Activated B cell treated with CpG ODN at 0.5 μM for 24 hours (primary cell): Measurements from ENCODE around the gene LMAN2L. TPM values are rescaled to one million over a fixed set of nuclear protein-coding genes. Genes with fewer than 3 reads are reported as not detected.
A peak's percentile ranks its signal among the peaks of the same experiment; 100 is the strongest.

Experiments used
- ATAC-seq: fragments of 200-7000 bp; cut with Tn5 transposase; one replicate; pipeline ENCODE4 v1.10.0; 2021; ENCODE audit warnings: low read depth, mild to moderate bottlenecking, moderate library complexity
- CTCF ChIA-PET: fragments of 350-600 bp; sonication (Branson Sonifier 250); formaldehyde crosslinking; loops from one replicate; lab custom pipeline; 2021; ENCODE audit warnings: antibody characterized with exemption; lab: Charles Lee
- POLR2A ChIA-PET: fragments of 350-600 bp; sonication (Branson Sonifier 250); formaldehyde crosslinking; loops from one replicate; lab custom pipeline; 2021; ENCODE audit warnings: antibody characterized with exemption; lab: Charles Lee
- DNase-seq: peaks from one replicate; pipeline ENCODE4 v3.0.0; 2022
- H3K27ac Mint-ChIP-seq: one replicate; pipeline ENCODE4 v1.8.0; 2020; ENCODE audit warnings: mixed read lengths
- H3K27me3 Mint-ChIP-seq: one replicate; pipeline ENCODE4 v1.8.0; 2021; ENCODE audit warnings: mixed read lengths
- H3K36me3 Mint-ChIP-seq: one replicate; pipeline ENCODE4 v1.8.0; 2021; ENCODE audit warnings: low read depth, mixed read lengths
- H3K4me1 Mint-ChIP-seq: one replicate; pipeline ENCODE4 v1.8.0; 2021; ENCODE audit warnings: mixed read lengths
- H3K4me3 Mint-ChIP-seq: one replicate; pipeline ENCODE4 v1.8.0; 2020; ENCODE audit warnings: mild to moderate bottlenecking, mixed read lengths
- H3K9me3 Mint-ChIP-seq: one replicate; pipeline ENCODE4 v1.8.0; 2020; ENCODE audit warnings: mixed read lengths
- CTCF ChIP-seq: fragments of 200-600 bp; IDR thresholded peaks from one replicate; pipeline ENCODE4 v1.8.0; 2022; ENCODE audit warnings: antibody characterized with exemption, mild to moderate bottlenecking
- intact Hi-C: fragments of 100-400 bp; cut with micrococcal nuclease; formaldehyde crosslinking; loops from one replicate; pipeline ENCODE4 v1.15.1; 2024
- total RNA-seq: library from RNA; stranded (reverse); gene quantifications from 2 replicates; pipeline ENCODE4 v1.2.3, GENCODE V29; 2022

LMAN2L gene
- total RNA-seq = 7.1 and 8.9 TPM in 2 replicates

- ChIA-PET POLR2A (interaction anchor here (3.1 kb wide), 1 partner anchor 21 kb away, joined by 14 read pairs; the partner anchor contains the start of gene CNNM4), CTCF (interaction anchor here (0.6 to 1.3 kb wide), 3 partner anchors 24 to 118 kb away, joined by 3 to 4 read pairs (median 3); partner anchors contain the start of gene ANKRD39)
- DNase-seq = peak; percentile 88
- H3K27ac Mint-ChIP-seq = peak within 1 kb of the TSS; percentile 94
- H3K4me1 Mint-ChIP-seq = peaks cover 33% of the 10 kb centered on the region
- H3K27me3 Mint-ChIP-seq = no peaks in the 10 kb centered on the region
- peak within 1 kb of the TSS; percentile 98 for H3K4me3 Mint-ChIP-seq
- no peak for TF ChIP-seq CTCF
- H3K36me3 Mint-ChIP-seq = peaks cover 19% of the 10 kb centered on the region
- intact Hi-C loops = loop anchor here (1.0 kb wide), 5 partner anchors 20 to 118 kb away; partner anchors contain the start of genes ANKRD39, CNNM3, CNNM4 and KANSL3
- H3K9me3 Mint-ChIP-seq = no peaks in the 10 kb centered on the region
- ATAC-seq = peak; percentile 99
Observed at GRCh38 chr2:96739633-96740428, at the start of gene LMAN2L. Gene LMAN2L (minus strand): TSS chr2:96740064. CDS start chr2:96740040, 24 bp downstream.

GRCh38 chr2:96789245-96789617 lies 49.4 kb upstream of the LMAN2L start:
- Mint-ChIP-seq H3K36me3 (no peaks in the 10 kb centered on the region), H3K27me3 (no peaks in the 10 kb centered on the region), H3K4me3 (no peak overlapping the region), H3K9me3 (no peaks in the 10 kb centered on the region), H3K27ac (no peak overlapping the region), H3K4me1 (peaks cover 2% of the 10 kb centered on the region)
- intact Hi-C loops = no loop called here
- TF ChIP-seq CTCF = no peak
- CTCF ChIA-PET = no interaction called here
- DNase-seq (no peak), ATAC-seq (no peak)
- POLR2A ChIA-PET = no interaction called here

- Mint-ChIP-seq H3K4me1 (peaks cover 2% of the 10 kb centered on the region), H3K27ac (no peak overlapping the region), H3K27me3 (no peaks in the 10 kb centered on the region), H3K9me3 (no peaks in the 10 kb centered on the region), H3K4me3 (no peak overlapping the region), H3K36me3 (no peaks in the 10 kb centered on the region)
- intact Hi-C loops = no loop called here
- DNase-seq = no peak
- no peak for TF ChIP-seq CTCF
- no peak for ATAC-seq
- ChIA-PET POLR2A (no interaction called here), CTCF (no interaction called here)
Observed at GRCh38 chr2:96788442-96789244, 48.8 kb upstream of the LMAN2L start.

- DNase-seq (no peak), ATAC-seq (no peak)
- no peak for TF ChIP-seq CTCF
- H3K36me3 Mint-ChIP-seq = peaks cover 5% of the 10 kb centered on the region
- H3K4me3 Mint-ChIP-seq = no peak overlapping the region
- H3K9me3 Mint-ChIP-seq = no peaks in the 10 kb centered on the region
- H3K27me3 Mint-ChIP-seq = no peaks in the 10 kb centered on the region
- peaks cover 2% of the 10 kb centered on the region for H3K4me1 Mint-ChIP-seq
- no peak overlapping the region for H3K27ac Mint-ChIP-seq
- POLR2A ChIA-PET = no interaction called here
- CTCF ChIA-PET = no interaction called here
- intact Hi-C loops = no loop called here
Observed at GRCh38 chr2:96787411-96787810, 47.5 kb upstream of the LMAN2L start.

GRCh38 chr2:96783388-96783787 lies 43.5 kb upstream of the LMAN2L start:
- peaks cover 16% of the 10 kb centered on the region for H3K36me3 Mint-ChIP-seq
- intact Hi-C loops = no loop called here
- CTCF ChIA-PET = no interaction called here
- no peak overlapping the region for H3K4me3 Mint-ChIP-seq
- no peaks in the 10 kb centered on the region for H3K9me3 Mint-ChIP-seq
- TF ChIP-seq CTCF = no peak
- ATAC-seq = no peak
- H3K4me1 Mint-ChIP-seq = no peaks in the 10 kb centered on the region
- no peaks in the 10 kb centered on the region for H3K27me3 Mint-ChIP-seq
- DNase-seq = no peak
- POLR2A ChIA-PET = no interaction called here
- no peak overlapping the region for H3K27ac Mint-ChIP-seq
